Ramos (cell line): ENCODE measurements around the gene SPAG17.

Experiments used
- in situ Hi-C: fragments of 300-500 bp; cut with MboI; formaldehyde crosslinking; loops from one replicate; pipeline ENCODE4 v1.14.3; 2022; ENCODE audit warnings: low sequenced_read_pairs; ENCODE audit not compliant: unreplicated experiment

Gene SPAG17

GRCh38 chr1:118124064-118124463 is 61.0 kb downstream of the SPAG17 start:
- in situ Hi-C loops: no loop called here

- in situ Hi-C loops: no loop called here
Measured at GRCh38 chr1:118123116-118123839, 61.8 kb downstream of the SPAG17 start.

- in situ Hi-C loops: no loop called here
Measured at GRCh38 chr1:118122234-118123004, 62.6 kb downstream of the SPAG17 start.

- in situ Hi-C loops: no loop called here
Measured at GRCh38 chr1:118118873-118119463, 66.1 kb downstream of the SPAG17 start.

- in situ Hi-C loops: no loop called here
Measured at GRCh38 chr1:118118469-118118868, 66.6 kb downstream of the SPAG17 start.

- in situ Hi-C loops: no loop called here
Measured at GRCh38 chr1:118117521-118117920, 67.5 kb downstream of the SPAG17 start.

GRCh38 chr1:118116909-118117308 is 68.1 kb downstream of the SPAG17 start:
- in situ Hi-C loops: no loop called here

- in situ Hi-C loops: no loop called here
Measured at GRCh38 chr1:118116401-118116800, 68.6 kb downstream of the SPAG17 start.

GRCh38 chr1:118115567-118116295 is 69.3 kb downstream of the SPAG17 start:
- in situ Hi-C loops: no loop called here

- in situ Hi-C loops: no loop called here
Measured at GRCh38 chr1:118113261-118113660, 71.8 kb downstream of the SPAG17 start.

GRCh38 chr1:118110580-118110979 is 74.4 kb downstream of the SPAG17 start:
- in situ Hi-C loops: no loop called here

GRCh38 chr1:118104951-118105350 is 80.1 kb downstream of the SPAG17 start:
- in situ Hi-C loops: no loop called here

GRCh38 chr1:118102445-118102844 is 82.6 kb downstream of the SPAG17 start:
- in situ Hi-C loops: no loop called here

GRCh38 chr1:118101999-118102398 is 83.0 kb downstream of the SPAG17 start:
- in situ Hi-C loops: no loop called here

- in situ Hi-C loops: no loop called here
Measured at GRCh38 chr1:118101515-118101844, 83.5 kb downstream of the SPAG17 start.

GRCh38 chr1:118100686-118101514 is 84.1 kb downstream of the SPAG17 start:
- in situ Hi-C loops: no loop called here

GRCh38 chr1:118099686-118100085 is 85.3 kb downstream of the SPAG17 start:
- in situ Hi-C loops: no loop called here

GRCh38 chr1:118097622-118098348 is 87.2 kb downstream of the SPAG17 start:
- in situ Hi-C loops: no loop called here

GRCh38 chr1:118093017-118093416 is 92.0 kb downstream of the SPAG17 start:
- in situ Hi-C loops: no loop called here
